OCI-M2 (cell line): ENCODE results near the gene AMD1.

Source experiments
- DNase-seq: peaks from one replicate; lab custom pipeline; 2025; ENCODE audit not compliant: unreplicated experiment; lab: John Stamatoyannopoulos, UW

AMD1 gene

GRCh38 chr6:110934381-110934898, 59.9 kb downstream of the AMD1 start:
- no peak for DNase-seq

- no peak for DNase-seq
These were observed 60.6 kb downstream of the AMD1 start for GRCh38 chr6:110935171-110935570.

GRCh38 chr6:110938171-110938570, 63.6 kb downstream of the AMD1 start:
- no peak for DNase-seq

DNA sequence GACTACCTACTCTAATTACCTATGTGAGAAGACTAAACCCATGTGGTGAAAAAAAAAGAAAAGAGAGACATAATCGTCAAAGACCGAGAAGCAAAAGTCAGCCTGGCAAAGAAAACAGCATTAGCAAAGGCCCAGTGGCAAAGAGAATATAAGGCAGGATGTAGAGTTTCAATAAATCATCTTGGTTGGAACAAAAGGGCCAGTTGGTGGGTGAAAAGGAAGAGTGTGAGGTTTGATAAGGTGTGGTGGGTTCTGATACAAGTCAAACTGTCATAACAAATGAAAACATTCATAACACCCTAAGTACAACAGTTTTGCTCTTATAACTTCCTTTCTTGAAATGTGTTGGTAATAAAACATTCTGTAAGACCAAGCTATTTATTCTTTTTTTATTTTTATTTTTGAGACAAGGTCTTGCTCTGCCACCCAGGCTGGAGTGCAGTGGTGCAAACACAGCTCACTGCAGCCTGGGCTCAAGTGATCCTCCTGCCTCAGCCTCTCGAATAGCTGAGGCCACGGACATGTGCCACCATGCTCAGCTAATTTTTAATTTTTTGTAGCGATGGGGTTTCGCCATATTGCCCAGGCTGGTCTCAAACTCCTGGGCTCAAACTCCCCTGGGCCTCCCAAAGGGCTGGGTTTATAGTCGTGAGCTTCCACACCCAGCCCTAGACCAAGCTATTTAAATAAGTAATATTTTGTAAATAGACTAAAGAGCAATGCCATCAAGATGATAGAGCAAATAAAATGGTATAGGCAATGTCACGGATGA, 65.0 kb downstream of the AMD1 start:
- peak; percentile 57 for DNase-seq

GRCh38 chr6:110944681-110945151, 70.1 kb downstream of the AMD1 start:
- peak; percentile 41 for DNase-seq
